ENCODE measurements around the gene PHF21B. TPM values are rescaled to one million over a fixed set of nuclear protein-coding genes. Genes with fewer than 3 reads are reported as not detected.

The PHF21B gene
- total RNA-seq, 5 donors from 2014 or later (not counting 1 experiment from before 2014, with no cell fraction given): 0.15 to 0.36 TPM; not detected in 3

DNA sequence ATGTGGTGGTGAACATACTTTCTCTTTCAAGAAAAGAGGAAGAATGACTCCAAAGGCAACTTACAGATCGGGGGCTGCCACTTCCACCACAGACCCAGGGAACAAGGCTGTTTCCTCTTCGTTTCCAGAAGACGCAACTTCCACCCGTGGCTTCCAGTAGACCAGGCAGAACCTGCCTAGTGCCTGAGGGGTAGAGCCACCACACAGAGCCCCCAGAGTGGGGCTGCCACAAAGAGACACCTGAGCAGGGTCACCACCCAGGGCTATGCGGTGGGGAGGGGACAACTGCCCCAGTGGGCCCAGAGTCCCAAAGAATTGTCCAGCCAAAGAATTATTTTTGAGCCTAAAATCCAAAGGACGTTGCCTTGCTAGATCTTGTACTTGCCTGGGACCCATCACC lies 16.7 kb upstream of the PHF21B start:
- no peaks in the 10 kb centered on the region for H3K36me3 ChIP-seq (ENCODE audit: control insufficient read depth in 2 of 2, extremely low read depth in 1 of 2, insufficient read depth in 1 of 2, low read length in 1 of 2)
- Mint-ChIP-seq H3K4me3 (no peak overlapping the region), H3K27me3 (peaks cover 34 to 38% of the 10 kb centered on the region in 2 donors), H3K9me3 (no peaks in the 10 kb centered on the region), H3K4me1 (no peaks in the 10 kb centered on the region), H3K27ac (no peak overlapping the region), H3K36me3 (no peaks in the 10 kb centered on the region)
- H3K9me3 ChIP-seq: no peaks in the 10 kb centered on the region
- no peak for DNase-seq
- H3K27me3 ChIP-seq (replicated peaks in 1 of 2; ENCODE audit: control insufficient read depth in 2 of 2, extremely low read depth in 1 of 2, insufficient read depth in 2 of 2, low read length in 1 of 2): peaks cover 0 to 13% of the 10 kb centered on the region in 2 experiments
- WGBS (ENCODE audit: insufficient coverage): 94% methylated on average over 1 of the region's 6 CpGs
- no peaks in the 10 kb centered on the region for H3K4me1 ChIP-seq (ENCODE audit: control insufficient read depth in 1 of 2, extremely low read depth in 1 of 2, insufficient read depth in 2 of 2, low read length in 2 of 2)
- no peak overlapping the region for H3K4me3 ChIP-seq (ENCODE audit: control insufficient read depth in 1 of 2, extremely low read depth in 1 of 2, low read length in 1 of 2)
- no peak for ATAC-seq (replicated peaks in 1 of 4)
- no peak overlapping the region for H3K27ac ChIP-seq (ENCODE audit: low read length)
- ChIA-PET POLR2A (no interaction called here), CTCF (no interaction called here)

DNA sequence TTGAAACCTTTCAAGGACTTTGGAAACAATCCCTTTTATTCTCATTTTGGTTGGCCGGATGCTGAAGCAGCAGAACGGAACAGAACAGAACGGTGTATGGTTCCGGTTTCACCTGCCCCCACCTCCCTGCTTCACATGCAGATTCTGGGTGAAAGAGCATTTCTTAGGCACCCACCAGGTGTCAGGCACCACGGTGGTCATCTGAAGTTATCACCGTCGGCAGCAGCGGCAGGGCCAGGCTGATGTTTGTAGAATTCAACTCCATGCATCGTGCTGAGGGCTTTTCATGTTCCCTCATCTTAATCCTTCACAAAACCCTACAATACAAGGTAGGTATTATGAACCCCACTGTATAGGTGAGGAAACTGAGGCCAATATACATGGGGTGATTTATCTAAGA lies 13.6 kb upstream of the PHF21B start:
- Histone ChIP-seq H3K4me3 (ENCODE audit: control insufficient read depth in 1 of 2, extremely low read depth in 1 of 2, low read length in 1 of 2) (no peak overlapping the region), H3K27me3 (replicated peaks in 1 of 2; ENCODE audit: control insufficient read depth in 2 of 2, extremely low read depth in 1 of 2, insufficient read depth in 2 of 2, low read length in 1 of 2) (peaks cover 0 to 25% of the 10 kb centered on the region in 2 experiments), H3K4me1 (ENCODE audit: control insufficient read depth in 1 of 2, extremely low read depth in 1 of 2, insufficient read depth in 2 of 2, low read length in 2 of 2) (no peaks in the 10 kb centered on the region), H3K27ac (ENCODE audit: low read length) (no peak overlapping the region), H3K36me3 (ENCODE audit: control insufficient read depth in 2 of 2, extremely low read depth in 1 of 2, insufficient read depth in 1 of 2, low read length in 1 of 2) (no peaks in the 10 kb centered on the region), H3K9me3 (no peaks in the 10 kb centered on the region)
- ChIA-PET CTCF (no interaction called here), POLR2A (no interaction called here)
- Mint-ChIP-seq H3K27me3 (peaks cover 34 to 38% of the 10 kb centered on the region in 2 donors), H3K4me3 (no peak overlapping the region), H3K36me3 (no peaks in the 10 kb centered on the region), H3K27ac (no peak overlapping the region), H3K4me1 (no peaks in the 10 kb centered on the region), H3K9me3 (no peaks in the 10 kb centered on the region)
- ATAC-seq (replicated peaks in 1 of 4) (no peak), DNase-seq (no peak)
- WGBS (ENCODE audit: insufficient coverage): 61% methylated on average over 3 of the region's 9 CpGs

DNA sequence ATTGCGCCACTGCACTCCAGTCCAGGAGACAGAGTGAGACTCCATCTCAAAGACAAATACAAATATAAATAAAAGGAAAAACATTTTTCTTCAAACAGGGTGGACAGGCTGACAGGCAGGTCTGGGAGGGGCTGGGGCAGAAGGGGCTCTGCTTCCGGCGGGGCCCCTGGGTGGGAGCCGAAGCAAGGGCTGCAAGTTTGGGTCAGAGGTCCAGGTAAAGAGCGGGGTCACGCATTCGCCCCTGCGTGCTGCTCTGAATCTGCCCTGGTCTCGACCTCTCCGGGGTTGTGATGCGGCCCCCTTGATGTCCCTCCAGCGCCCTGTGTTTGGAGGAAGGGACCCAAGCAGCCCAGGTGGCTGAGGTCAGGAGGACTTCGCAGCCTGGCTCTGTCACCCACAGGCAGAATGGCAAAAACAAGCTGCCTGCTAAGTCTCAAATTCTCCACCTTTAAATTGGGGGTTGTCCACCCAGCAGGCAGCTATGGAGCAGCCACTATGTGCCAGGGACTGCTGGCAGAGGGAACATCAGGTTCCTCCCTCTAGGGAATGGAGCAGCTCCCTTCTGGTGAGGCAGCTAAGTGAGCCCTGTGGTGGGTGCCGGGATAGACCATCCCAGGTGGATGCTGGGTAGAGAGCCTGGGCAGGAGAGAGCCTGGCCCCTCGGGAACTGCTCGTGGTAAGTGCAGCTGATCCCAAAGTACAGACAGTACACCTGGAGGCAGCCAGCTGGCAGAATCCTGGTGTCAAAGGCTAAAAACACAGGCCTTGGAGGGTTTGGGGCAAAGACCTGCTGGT lies 10.3 kb upstream of the PHF21B start:
- 58% methylated on average over 14 of the region's 16 CpGs for WGBS (ENCODE audit: insufficient coverage)
- H3K27ac Mint-ChIP-seq: no peak overlapping the region

DNA sequence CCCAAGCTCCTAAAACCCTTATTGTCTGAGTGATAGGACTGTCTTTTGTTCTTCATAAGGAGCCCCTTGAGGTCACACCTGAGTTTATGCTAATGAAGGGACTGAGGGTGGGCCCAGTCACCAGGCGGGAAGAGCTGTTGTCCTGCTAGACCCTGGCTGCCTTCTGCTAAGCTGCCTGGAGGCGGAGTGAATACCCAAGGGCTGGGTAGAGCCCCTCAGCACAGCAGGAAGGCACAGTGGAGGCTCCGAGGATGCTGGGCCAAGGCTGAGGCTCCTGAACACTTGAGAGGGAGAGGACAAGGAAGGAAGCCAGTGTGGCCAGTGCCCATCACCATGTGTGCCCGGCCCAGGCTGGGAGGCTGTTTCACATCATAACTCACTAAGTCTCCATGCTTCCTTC lies 4.8 kb upstream of the PHF21B start:
- peaks cover 46 to 58% of the 10 kb centered on the region in 2 donors for H3K27me3 Mint-ChIP-seq
- ATAC-seq (replicated peaks in 1 of 4) (no peak), DNase-seq (no peak)
- H3K9me3 Mint-ChIP-seq: no peaks in the 10 kb centered on the region
- H3K27ac Mint-ChIP-seq: no peak overlapping the region
- H3K4me3 ChIP-seq (ENCODE audit: control insufficient read depth in 1 of 2, extremely low read depth in 1 of 2, low read length in 1 of 2): no peak overlapping the region
- H3K36me3 ChIP-seq (ENCODE audit: control insufficient read depth in 2 of 2, extremely low read depth in 1 of 2, insufficient read depth in 1 of 2, low read length in 1 of 2): no peaks in the 10 kb centered on the region
- peaks cover 17 to 50% of the 10 kb centered on the region in 2 experiments for H3K27me3 ChIP-seq (replicated peaks in 1 of 2; ENCODE audit: control insufficient read depth in 2 of 2, extremely low read depth in 1 of 2, insufficient read depth in 2 of 2, low read length in 1 of 2)
- peaks cover 8 to 10% (median 9%) of the 10 kb centered on the region in 3 donors for H3K4me1 Mint-ChIP-seq
- ChIA-PET CTCF (no interaction called here), POLR2A (no interaction called here)
- no peak overlapping the region for H3K4me3 Mint-ChIP-seq
- H3K9me3 ChIP-seq: no peaks in the 10 kb centered on the region
- 57% methylated on average over 2 of the region's 4 CpGs for WGBS (ENCODE audit: insufficient coverage)
- peaks cover 0 to 8% of the 10 kb centered on the region in 2 experiments for H3K4me1 ChIP-seq (ENCODE audit: control insufficient read depth in 1 of 2, extremely low read depth in 1 of 2, insufficient read depth in 2 of 2, low read length in 2 of 2)
- H3K36me3 Mint-ChIP-seq: no peaks in the 10 kb centered on the region
- H3K27ac ChIP-seq (ENCODE audit: low read length): no peak overlapping the region

More for the DNA sequence above, 10.3 kb upstream of the PHF21B start:
- Histone ChIP-seq H3K4me1 (ENCODE audit: control insufficient read depth in 1 of 2, extremely low read depth in 1 of 2, insufficient read depth in 2 of 2, low read length in 2 of 2) (no peaks in the 10 kb centered on the region), H3K9me3 (no peaks in the 10 kb centered on the region), H3K36me3 (ENCODE audit: control insufficient read depth in 2 of 2, extremely low read depth in 1 of 2, insufficient read depth in 1 of 2, low read length in 1 of 2) (no peaks in the 10 kb centered on the region), H3K27ac (ENCODE audit: low read length) (no peak overlapping the region), H3K4me3 (ENCODE audit: control insufficient read depth in 1 of 2, extremely low read depth in 1 of 2, low read length in 1 of 2) (no peak overlapping the region), H3K27me3 (replicated peaks in 1 of 2; ENCODE audit: control insufficient read depth in 2 of 2, extremely low read depth in 1 of 2, insufficient read depth in 2 of 2, low read length in 1 of 2) (peaks cover 0 to 24% of the 10 kb centered on the region in 2 experiments)
- POLR2A ChIA-PET: interaction anchor here in 1 of 2 donors (0.7 kb wide), 1 partner anchor 1724 kb away, joined by 3 read pairs; no protein-coding TSS in a partner anchor
- Mint-ChIP-seq H3K9me3 (no peaks in the 10 kb centered on the region), H3K36me3 (no peaks in the 10 kb centered on the region), H3K4me3 (no peak overlapping the region), H3K27me3 (peaks cover 33 to 39% of the 10 kb centered on the region in 2 donors), H3K4me1 (no peaks in the 10 kb centered on the region)
- no peak for DNase-seq
- CTCF ChIA-PET: no interaction called here
- no peak for ATAC-seq (replicated peaks in 1 of 4)

DNA sequence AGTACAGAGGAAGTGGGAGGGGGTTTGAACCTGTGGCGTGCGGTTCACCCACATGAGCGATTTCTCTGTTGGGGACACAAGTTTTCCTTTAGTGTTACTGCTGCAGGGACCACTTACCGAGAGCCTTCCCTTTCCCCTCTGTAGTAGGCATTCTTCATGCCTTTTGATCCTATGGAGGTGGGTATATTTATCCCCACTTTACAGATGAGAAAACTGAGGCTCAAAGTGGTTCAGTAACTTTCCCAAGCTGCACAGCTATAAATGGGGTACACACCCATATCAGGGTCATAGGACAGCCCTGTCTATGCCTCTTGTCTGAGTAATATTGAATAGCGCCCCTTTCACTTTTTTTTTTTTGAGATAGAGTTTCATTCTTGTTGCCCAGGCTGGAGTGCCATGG lies 3.3 kb upstream of the PHF21B start:
- Histone ChIP-seq H3K4me3 (ENCODE audit: control insufficient read depth in 1 of 2, extremely low read depth in 1 of 2, low read length in 1 of 2) (no peak overlapping the region), H3K9me3 (no peaks in the 10 kb centered on the region), H3K27ac (ENCODE audit: low read length) (no peak overlapping the region), H3K4me1 (ENCODE audit: control insufficient read depth in 1 of 2, extremely low read depth in 1 of 2, insufficient read depth in 2 of 2, low read length in 2 of 2) (peaks cover 8 to 17% of the 10 kb centered on the region in 2 experiments), H3K27me3 (replicated peaks in 1 of 2; ENCODE audit: control insufficient read depth in 2 of 2, extremely low read depth in 1 of 2, insufficient read depth in 2 of 2, low read length in 1 of 2) (peaks cover 17 to 54% of the 10 kb centered on the region in 2 experiments), H3K36me3 (ENCODE audit: control insufficient read depth in 2 of 2, extremely low read depth in 1 of 2, insufficient read depth in 1 of 2, low read length in 1 of 2) (no peaks in the 10 kb centered on the region)
- Mint-ChIP-seq H3K4me1 (peaks cover 8 to 10% (median 9%) of the 10 kb centered on the region in 3 donors), H3K36me3 (no peaks in the 10 kb centered on the region), H3K4me3 (no peak overlapping the region), H3K27ac (no peak overlapping the region), H3K27me3 (peaks cover 46 to 53% of the 10 kb centered on the region in 2 donors), H3K9me3 (no peaks in the 10 kb centered on the region)
- no peak for DNase-seq
- CTCF ChIA-PET: no interaction called here
- POLR2A ChIA-PET: no interaction called here
- 83% methylated on average over 1 of the region's 5 CpGs for WGBS (ENCODE audit: insufficient coverage)
- no peak for ATAC-seq (replicated peaks in 1 of 4)

DNA sequence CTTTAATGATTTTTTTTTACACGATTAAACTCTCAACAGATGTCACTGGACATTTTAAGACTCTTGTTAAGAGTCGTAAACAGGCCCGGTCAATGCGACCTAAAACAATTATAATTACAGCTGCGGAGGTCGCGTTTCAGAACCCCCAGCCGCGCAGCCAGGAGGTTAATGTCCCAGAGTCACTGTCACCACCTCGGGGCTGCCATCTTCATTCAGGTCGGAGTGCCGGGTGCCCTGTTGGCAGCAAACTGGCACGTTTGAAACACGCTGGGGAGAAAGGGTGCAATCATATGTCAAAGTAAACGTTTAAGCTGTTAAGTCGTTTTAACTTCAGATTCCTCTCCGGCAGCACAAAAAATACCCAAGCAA lies 711 bp upstream of the PHF21B start:
- Histone ChIP-seq H3K9me3 (no peaks in the 10 kb centered on the region), H3K27me3 (replicated peaks in 1 of 2; ENCODE audit: control insufficient read depth in 2 of 2, extremely low read depth in 1 of 2, insufficient read depth in 2 of 2, low read length in 1 of 2) (peaks cover 18 to 68% of the 10 kb centered on the region in 2 experiments), H3K4me1 (ENCODE audit: control insufficient read depth in 1 of 2, extremely low read depth in 1 of 2, insufficient read depth in 2 of 2, low read length in 2 of 2) (peaks cover 10 to 28% of the 10 kb centered on the region in 2 experiments), H3K4me3 (ENCODE audit: control insufficient read depth in 1 of 2, extremely low read depth in 1 of 2, low read length in 1 of 2) (peak overlapping the region in 1 of 2 donors; percentile 66), H3K36me3 (ENCODE audit: control insufficient read depth in 2 of 2, extremely low read depth in 1 of 2, insufficient read depth in 1 of 2, low read length in 1 of 2) (no peaks in the 10 kb centered on the region), H3K27ac (ENCODE audit: low read length) (no peak overlapping the region)
- no peaks in the 10 kb centered on the region for H3K36me3 Mint-ChIP-seq
- WGBS (ENCODE audit: insufficient coverage): 3% methylated on average over 10 of the region's 17 CpGs
- DNase-seq (no peak), ATAC-seq (replicated peaks in 1 of 4) (no peak)
- H3K27ac Mint-ChIP-seq: peak overlapping the region in 1 of 2 donors; percentile 76
- CTCF ChIA-PET: no interaction called here
- POLR2A ChIA-PET: no interaction called here
- H3K27me3 Mint-ChIP-seq: peaks cover 48 to 52% of the 10 kb centered on the region in 2 donors
- H3K9me3 Mint-ChIP-seq: no peaks in the 10 kb centered on the region
- H3K4me1 Mint-ChIP-seq: peaks cover 15 to 17% (median 16%) of the 10 kb centered on the region in 3 donors
- H3K4me3 Mint-ChIP-seq: peak overlapping the region; percentile 78 to 91 (median 80)

Measured in T-cell (primary cell).